IMR-90 (cell line): ENCODE measurements around the gene SPDYE4. TPM values are rescaled to one million over a fixed set of nuclear protein-coding genes. Genes with fewer than 3 reads are reported as not detected.

Experiments
- ATAC-seq: fragments of 200-7000 bp; cut with Tn5 transposase; 2 replicates; pipeline ENCODE4 v1.9.1; 2020; ENCODE audit warnings: low read depth, mild to moderate bottlenecking, moderate library complexity
- BruUV-seq: library from RNA; stranded (reverse); fragments of 400-500 nt; replicated peaks from 2 replicates; lab custom pipeline; 2021; lab: Mats Ljungman, UMichigan
- CTCF ChIA-PET: fragments of 300-600 bp; formaldehyde crosslinking; extraction: SDS; loops from one replicate; lab custom pipeline; 2021; ENCODE audit warnings: antibody characterized with exemption; lab: Yijun Ruan, JAX
- POLR2A ChIA-PET: fragments of 300-600 bp; sonication (Branson Sonifier 250); formaldehyde crosslinking; loops from one replicate; lab custom pipeline; 2022; ENCODE audit warnings: antibody characterized with exemption; ENCODE audit not compliant: unreplicated experiment; lab: Charles Lee
- DNase-seq: peaks from one replicate; pipeline ENCODE4 v3.0.0; 2013
- H2AFZ ChIP-seq: replicated peaks from 2 replicates; pipeline ENCODE3; 2013; ENCODE audit warnings: low read length, mild to moderate bottlenecking; ENCODE audit not compliant: poor library complexity
- H2AK5ac ChIP-seq: 2 replicates; pipeline ENCODE4 v1.6.1; 2013; ENCODE audit warnings: low read depth, low read length, inconsistent platforms
- H2AK9ac ChIP-seq: replicated peaks from 2 replicates; pipeline ENCODE3; 2013; ENCODE audit warnings: mild to moderate bottlenecking, low read depth, low read length, moderate library complexity; ENCODE audit not compliant: poor library complexity
- H2BK120ac ChIP-seq: 2 replicates; pipeline ENCODE4 v1.6.1; 2013; ENCODE audit warnings: low read depth, low read length, inconsistent platforms
- H2BK15ac ChIP-seq: 3 replicates; pipeline ENCODE4 v1.6.1; 2013; ENCODE audit warnings: low read depth, low read length, inconsistent platforms
- H2BK20ac ChIP-seq: 2 replicates; pipeline ENCODE4 v1.6.1; 2013; ENCODE audit warnings: low read depth, mild to moderate bottlenecking, inconsistent platforms, low read length, moderate library complexity
- H2BK5ac ChIP-seq: 2 replicates; pipeline ENCODE4 v1.6.1; 2013; ENCODE audit warnings: mild to moderate bottlenecking, low read depth, low read length, inconsistent platforms; ENCODE audit not compliant: poor library complexity, severe bottlenecking
- H3K14ac ChIP-seq: replicated peaks from 2 replicates; pipeline ENCODE4 v1.6.1; 2013; ENCODE audit warnings: low read depth, low read length, inconsistent platforms
- H3K18ac ChIP-seq: 2 replicates; pipeline ENCODE4 v1.6.1; 2013; ENCODE audit warnings: low read depth, low read length, control low read depth
- H3K23ac ChIP-seq: 2 replicates; pipeline ENCODE4 v1.6.1; 2013; ENCODE audit warnings: low read depth, low read length, inconsistent platforms
- H3K27ac ChIP-seq: 2 replicates; pipeline ENCODE4 v1.5.1; 2013; ENCODE audit warnings: mild to moderate bottlenecking, control low read depth, low read length; ENCODE audit not compliant: insufficient read depth
- H3K27me3 ChIP-seq: 2 replicates; pipeline ENCODE4 v1.6.1; 2013; ENCODE audit warnings: low read length; ENCODE audit not compliant: control insufficient read depth, insufficient read depth
- H3K36me3 ChIP-seq: 2 replicates; pipeline ENCODE4 v1.6.1; 2013; ENCODE audit warnings: low read length, mixed read lengths; ENCODE audit not compliant: control insufficient read depth, insufficient read depth
- H3K4ac ChIP-seq: 2 replicates; pipeline ENCODE4 v1.6.1; 2013; ENCODE audit warnings: low read depth, low read length, inconsistent platforms
- H3K4me1 ChIP-seq: 2 replicates; pipeline ENCODE4 v1.6.1; 2013; ENCODE audit warnings: low read length, mixed read lengths; ENCODE audit not compliant: control insufficient read depth, insufficient read depth
- H3K4me2 ChIP-seq: 2 replicates; pipeline ENCODE4 v1.6.1; 2013; ENCODE audit warnings: low read depth, mild to moderate bottlenecking, control low read depth, low read length, moderate library complexity
- H3K4me3 ChIP-seq: 2 replicates; pipeline ENCODE4 v1.5.1; 2013; ENCODE audit warnings: low read depth, mild to moderate bottlenecking, control low read depth, low read length, moderate library complexity; ENCODE audit not compliant: insufficient read depth
- H3K56ac ChIP-seq: 2 replicates; pipeline ENCODE4 v1.6.1; 2013; ENCODE audit warnings: low read length, inconsistent platforms; ENCODE audit not compliant: insufficient read depth; ENCODE audit errors: extremely low read depth
- H3K79me1 ChIP-seq, 2 experiments: 2 replicates each; pipeline ENCODE4 v1.6.1; 2013; ENCODE audit warnings: low read length in 2 of 2, inconsistent platforms in 1 of 2, low read depth in 1 of 2
- H3K9ac ChIP-seq: 2 replicates; pipeline ENCODE4 v1.6.1; 2013; ENCODE audit warnings: low read depth, low read length, control low read depth
- H3K9me1 ChIP-seq: 2 replicates; pipeline ENCODE4 v1.6.1; 2013; ENCODE audit warnings: low read length, inconsistent platforms; ENCODE audit not compliant: insufficient read depth
- H3K9me3 ChIP-seq: 2 replicates; pipeline ENCODE4 v1.6.1; 2013; ENCODE audit warnings: low read length; ENCODE audit not compliant: control insufficient read depth, insufficient read depth
- H4K20me1 ChIP-seq: 2 replicates; pipeline ENCODE4 v1.6.1; 2013; ENCODE audit warnings: low read length, inconsistent platforms; ENCODE audit not compliant: insufficient read depth
- H4K5ac ChIP-seq: 2 replicates; pipeline ENCODE4 v1.6.1; 2013; ENCODE audit warnings: mild to moderate bottlenecking, low read depth, low read length, control low read depth
- H4K8ac ChIP-seq, 2 experiments: 2 replicates each; pipeline ENCODE4 v1.6.1; 2013; ENCODE audit warnings: low read depth in 2 of 2, low read length in 2 of 2, control low read depth in 1 of 2, inconsistent platforms in 1 of 2
- H4K91ac ChIP-seq: 2 replicates; pipeline ENCODE4 v1.6.1; 2013; ENCODE audit warnings: low read depth, low read length, inconsistent platforms; ENCODE audit not compliant: insufficient read depth
- CHD1 ChIP-seq: IDR thresholded peaks from 2 replicates; pipeline ENCODE4 v1.6.1; 2012; ENCODE audit warnings: low read depth, low read length, improper control_type of control experiment
- MAFK ChIP-seq: IDR thresholded peaks from 2 replicates; pipeline ENCODE4 v1.6.1; 2012; ENCODE audit warnings: low read depth, low read length, improper control_type of control experiment
- MAZ ChIP-seq: IDR thresholded peaks from 2 replicates; pipeline ENCODE4 v1.6.1; 2012; ENCODE audit warnings: low read depth, mild to moderate bottlenecking, low read length, improper control_type of control experiment, moderate library complexity, borderline replicate concordance
- POLR2A ChIP-seq: IDR thresholded peaks from 2 replicates; pipeline ENCODE4 v1.6.1; 2012; ENCODE audit warnings: mild to moderate bottlenecking, low read depth, low read length
- RCOR1 ChIP-seq: IDR thresholded peaks from 2 replicates; pipeline ENCODE4 v1.6.1; 2012; ENCODE audit warnings: mild to moderate bottlenecking, low read length, improper control_type of control experiment; ENCODE audit not compliant: insufficient replicate concordance
- SMC3 ChIP-seq: fragments of 150-350 bp; IDR thresholded peaks from 2 replicates; pipeline ENCODE4 v1.6.1; 2016; ENCODE audit warnings: low read depth, mild to moderate bottlenecking, antibody characterized with exemption, low read length, moderate library complexity
- USF2 ChIP-seq: fragments of 150-350 bp; IDR thresholded peaks from 2 replicates; pipeline ENCODE4 v1.6.1; 2017; ENCODE audit warnings: mild to moderate bottlenecking, antibody characterized with exemption, low read length, low read depth
- WGBS, 2 experiments: methylation state at CpG; one replicate each; pipeline versions ENCODE4 v1.1.5 to v1.1.7; 2013; ENCODE audit warnings: missing lambda C conversion rate in 2 of 2; ENCODE audit not compliant: insufficient read length in 1 of 2; ENCODE audit errors: extremely low coverage in 2 of 2; 5-methylcytosine and 5-hydroxymethylcytosine counted together
- dilution Hi-C: fragments of 300-500 bp; cut with HindIII; formaldehyde crosslinking; loops from one replicate; pipeline ENCODE4 v1.14.3; 2018; ENCODE audit warnings: low sequenced_read_pairs; ENCODE audit not compliant: unreplicated experiment
- in situ Hi-C: fragments of 300-500 bp; cut with MboI; formaldehyde crosslinking; loops from 3 replicates; pipeline ENCODE4 v1.14.3; 2019; ENCODE audit warnings: low sequenced_read_pairs, inconsistent platforms, mixed read lengths
- intact Hi-C: fragments of 100-400 bp; cut with micrococcal nuclease; formaldehyde crosslinking; loops from 2 replicates; pipeline ENCODE4 v1.10.0; 2022
- polyA plus RNA-seq, 3 experiments: library from polyadenylated mRNA; depleted of rRNA; stranded (reverse); fragments of >200 nt; gene quantifications; 2 replicates each; pipeline ENCODE4 v1.2.3, GENCODE V29; 2012; ENCODE audit warnings: low replicate concordance in 1 of 3
- total RNA-seq: library from RNA; depleted of rRNA; stranded (reverse); fragments of >200 nt; gene quantifications from 2 replicates; pipeline ENCODE4 v1.2.3, GENCODE V29; 2012
- TF ChIP-seq, protein P1 (sequence below): conservative IDR thresholded peaks from 2 replicates; pipeline ENCODE4 v1.5.1; 2012; ENCODE audit warnings: mild to moderate bottlenecking, low read depth, low read length, improper control_type of control experiment

The SPDYE4 gene
- total and polyA plus RNA-seq, 2 of the 4 experiments (the other 2 are of a cell fraction), result not detected

DNA sequence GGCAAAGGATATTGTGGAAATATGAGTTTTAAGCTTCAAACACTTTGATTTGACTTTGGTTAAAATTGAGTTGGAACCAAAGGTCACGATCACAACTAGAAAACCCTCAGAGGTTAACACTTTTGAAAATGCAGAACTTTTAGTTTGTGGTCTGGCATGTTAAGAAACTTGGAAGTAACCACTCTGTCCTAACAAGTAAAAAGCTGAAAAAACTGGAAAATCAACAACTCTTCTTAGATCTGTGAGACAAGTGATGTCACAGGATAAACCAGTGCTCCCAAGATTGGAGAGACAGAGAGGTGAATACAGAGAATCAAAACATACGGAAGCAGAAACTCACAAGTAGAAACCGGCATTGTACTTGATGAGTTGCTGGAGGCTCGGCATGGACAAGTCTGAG is 23.4 kb upstream of the SPDYE4 start:
- CTCF ChIA-PET, result no interaction called here
- Histone ChIP-seq H2BK20ac (no peak overlapping the region), H4K91ac (no peak overlapping the region), H3K14ac (no peak overlapping the region), H3K4me2 (no peak overlapping the region), H3K36me3 (no peaks in the 10 kb centered on the region), H4K8ac (no peak overlapping the region), H2AK9ac (no peak overlapping the region), H2BK15ac (no peak overlapping the region), H2BK5ac (no peak overlapping the region), H3K4ac (no peak overlapping the region), H3K27me3 (no peaks in the 10 kb centered on the region; the same call in 1 of the 2 replicates), H2BK120ac (no peak overlapping the region), H3K27ac (no peak overlapping the region), H3K9me1 (no peaks in the 10 kb centered on the region), H2AFZ (no peak overlapping the region), H3K23ac (no peak overlapping the region), H3K56ac (no peak overlapping the region), H3K9me3 (no peaks in the 10 kb centered on the region), H3K9ac (no peak overlapping the region), H3K79me1 (no peaks in the 10 kb centered on the region), H3K4me3 (no peak overlapping the region), H3K4me1 (no peaks in the 10 kb centered on the region), H4K20me1 (no peaks in the 10 kb centered on the region), H4K5ac (no peak overlapping the region), H3K18ac (no peak overlapping the region), H2AK5ac (no peak overlapping the region)
- intact Hi-C loops (loop anchor here (10.0 kb wide), 2 partner anchors 717 to 743 kb away; no protein-coding TSS in a partner anchor), dilution Hi-C loops (no loop called here), in situ Hi-C loops (loop anchor here (10.0 to 25.0 kb wide), 2 partner anchors 367 to 756 kb away; no protein-coding TSS in a partner anchor)
- no CpG with 5 or more reads among the region's 4 CpGs for WGBS, 2 experiments
- BruUV-seq, result no TSS peak
- ATAC-seq (no peak), DNase-seq (no peak)
- POLR2A ChIA-PET, result interaction anchor here (0.6 kb wide), 1 partner anchor 24 kb away, joined by 4 read pairs; no protein-coding TSS in a partner anchor
- TF ChIP-seq POLR2A, result no peak
- no peak for TF ChIP-seq RCOR1
- TF ChIP-seq MAZ, result no peak
- no peak for TF ChIP-seq MAFK
- TF ChIP-seq, protein P1, sequence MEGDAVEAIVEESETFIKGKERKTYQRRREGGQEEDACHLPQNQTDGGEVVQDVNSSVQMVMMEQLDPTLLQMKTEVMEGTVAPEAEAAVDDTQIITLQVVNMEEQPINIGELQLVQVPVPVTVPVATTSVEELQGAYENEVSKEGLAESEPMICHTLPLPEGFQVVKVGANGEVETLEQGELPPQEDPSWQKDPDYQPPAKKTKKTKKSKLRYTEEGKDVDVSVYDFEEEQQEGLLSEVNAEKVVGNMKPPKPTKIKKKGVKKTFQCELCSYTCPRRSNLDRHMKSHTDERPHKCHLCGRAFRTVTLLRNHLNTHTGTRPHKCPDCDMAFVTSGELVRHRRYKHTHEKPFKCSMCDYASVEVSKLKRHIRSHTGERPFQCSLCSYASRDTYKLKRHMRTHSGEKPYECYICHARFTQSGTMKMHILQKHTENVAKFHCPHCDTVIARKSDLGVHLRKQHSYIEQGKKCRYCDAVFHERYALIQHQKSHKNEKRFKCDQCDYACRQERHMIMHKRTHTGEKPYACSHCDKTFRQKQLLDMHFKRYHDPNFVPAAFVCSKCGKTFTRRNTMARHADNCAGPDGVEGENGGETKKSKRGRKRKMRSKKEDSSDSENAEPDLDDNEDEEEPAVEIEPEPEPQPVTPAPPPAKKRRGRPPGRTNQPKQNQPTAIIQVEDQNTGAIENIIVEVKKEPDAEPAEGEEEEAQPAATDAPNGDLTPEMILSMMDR, result no peak
- no peak for TF ChIP-seq CHD1
- TF ChIP-seq USF2, result no peak
- no peak for TF ChIP-seq SMC3
